ENCODE measurements around the gene DUS3L.

The DUS3L gene, protein sequence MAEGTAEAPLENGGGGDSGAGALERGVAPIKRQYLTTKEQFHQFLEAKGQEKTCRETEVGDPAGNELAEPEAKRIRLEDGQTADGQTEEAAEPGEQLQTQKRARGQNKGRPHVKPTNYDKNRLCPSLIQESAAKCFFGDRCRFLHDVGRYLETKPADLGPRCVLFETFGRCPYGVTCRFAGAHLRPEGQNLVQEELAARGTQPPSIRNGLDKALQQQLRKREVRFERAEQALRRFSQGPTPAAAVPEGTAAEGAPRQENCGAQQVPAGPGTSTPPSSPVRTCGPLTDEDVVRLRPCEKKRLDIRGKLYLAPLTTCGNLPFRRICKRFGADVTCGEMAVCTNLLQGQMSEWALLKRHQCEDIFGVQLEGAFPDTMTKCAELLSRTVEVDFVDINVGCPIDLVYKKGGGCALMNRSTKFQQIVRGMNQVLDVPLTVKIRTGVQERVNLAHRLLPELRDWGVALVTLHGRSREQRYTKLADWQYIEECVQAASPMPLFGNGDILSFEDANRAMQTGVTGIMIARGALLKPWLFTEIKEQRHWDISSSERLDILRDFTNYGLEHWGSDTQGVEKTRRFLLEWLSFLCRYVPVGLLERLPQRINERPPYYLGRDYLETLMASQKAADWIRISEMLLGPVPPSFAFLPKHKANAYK

GRCh38 chr19:5790559-5791520 is at the start of gene DUS3L:
Gene DUS3L (minus strand): TSS chr19:5791163. CDS start chr19:5791141, 22 bp downstream.
- DNase-seq = peak; percentile 97

GRCh38 chr19:5839065-5840017 is 48.4 kb upstream of the DUS3L start, which contains the start of gene FUT6:
Gene FUT6 (minus strand): TSS chr19:5839702. CDS start chr19:5832567, 7,135 bp downstream.
- peak; percentile 22 for DNase-seq

DNA sequence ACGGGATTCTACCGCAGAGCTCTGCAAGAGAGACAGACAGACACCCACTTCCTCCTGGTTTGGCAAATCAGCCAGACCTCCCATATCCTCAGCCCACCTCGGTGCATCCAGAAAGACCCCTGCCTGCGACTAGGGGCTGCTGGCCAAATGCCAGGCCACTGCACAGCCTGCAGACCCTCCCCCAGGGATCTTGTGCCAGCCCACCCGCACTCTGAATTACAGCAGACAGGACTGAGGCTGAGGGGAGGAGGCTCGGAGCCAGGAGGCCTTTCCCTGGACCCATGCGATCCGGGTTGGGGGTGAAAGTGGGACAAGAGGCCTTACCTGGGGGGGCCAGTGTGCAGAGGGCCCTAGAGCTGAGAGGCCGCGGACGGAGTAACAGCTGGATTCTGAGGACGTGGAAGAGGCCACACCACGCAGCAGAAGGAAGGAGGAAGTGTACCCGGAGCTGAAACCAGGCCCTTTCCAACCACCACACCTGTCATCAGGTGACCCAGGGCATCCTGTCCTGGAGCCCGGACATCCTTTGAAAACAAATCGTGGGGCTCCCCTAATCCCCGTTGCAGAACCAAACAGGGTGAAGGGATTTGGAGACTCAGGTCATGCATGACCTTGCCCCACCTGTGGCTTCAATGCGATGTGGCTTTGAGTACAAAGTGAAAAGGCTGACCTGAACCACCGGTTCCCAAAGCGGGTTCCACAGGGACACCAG is 47.5 kb upstream of the DUS3L start:
- DNase-seq = no peak

GRCh38 chr19:5837761-5838352 is 46.9 kb upstream of the DUS3L start:
- no peak for DNase-seq

DNA sequence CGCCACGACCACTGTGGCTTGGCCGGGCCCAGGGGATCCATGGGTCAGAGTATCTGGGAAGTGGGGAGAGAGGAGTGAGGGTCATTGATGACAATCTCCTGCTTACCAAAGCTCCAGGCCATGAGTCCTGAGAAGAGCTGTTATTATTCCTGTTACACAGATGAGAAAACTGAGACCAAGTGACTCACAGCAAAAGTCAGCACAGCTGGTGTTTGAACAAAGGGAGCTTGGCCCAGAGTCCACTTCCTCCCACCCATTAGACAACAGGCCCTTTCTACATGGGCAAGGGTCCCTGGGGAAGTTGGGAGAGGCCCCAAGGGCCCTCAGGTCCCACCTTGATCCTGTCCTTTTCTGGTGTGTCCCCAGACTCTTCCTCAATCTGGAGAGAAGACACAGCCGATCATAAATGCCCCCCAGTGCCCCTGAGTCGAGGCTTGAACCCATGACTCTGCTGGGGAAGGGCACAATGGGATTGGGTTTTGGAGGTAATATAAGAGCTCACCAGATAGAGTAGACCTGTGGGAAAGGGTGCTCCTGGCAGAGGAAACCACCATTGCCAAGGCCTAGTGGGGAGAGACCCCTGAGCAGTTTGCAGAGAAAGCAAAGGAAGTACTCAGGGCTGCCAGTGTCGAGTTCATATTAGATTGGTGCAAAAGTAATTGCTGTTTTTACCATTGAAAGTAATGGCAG is 41.7 kb upstream of the DUS3L start:
- no peak for DNase-seq

DNA sequence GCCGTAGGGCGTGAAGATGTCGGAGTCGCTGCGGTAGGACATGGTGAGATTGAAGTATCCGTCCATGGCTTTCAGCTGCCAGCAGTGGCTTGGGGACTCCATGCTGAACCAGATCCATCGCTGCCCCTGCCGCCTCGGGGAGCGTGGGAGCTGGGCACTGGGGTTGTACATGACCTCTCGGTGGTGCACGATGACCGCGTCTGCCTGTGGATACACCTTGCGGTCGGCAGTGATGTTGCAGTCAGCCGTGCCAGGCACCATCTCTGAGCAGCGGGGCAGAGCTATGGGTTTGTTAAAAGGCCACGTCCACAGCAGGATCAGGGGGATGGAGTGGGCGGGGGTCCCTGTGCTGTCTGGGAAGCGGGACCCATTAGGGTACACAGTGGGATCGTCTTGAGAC is 41.1 kb upstream of the DUS3L start:
- no peak for DNase-seq

GRCh38 chr19:5831159-5831558 is 40.2 kb upstream of the DUS3L start:
- DNase-seq = no peak

GRCh38 chr19:5829567-5830310 is 38.8 kb upstream of the DUS3L start:
- DNase-seq = no peak

GRCh38 chr19:5828661-5829566 is 38.0 kb upstream of the DUS3L start:
- no peak for DNase-seq

GRCh38 chr19:5827891-5828660 is 37.1 kb upstream of the DUS3L start:
- peak; percentile 93 for DNase-seq

- DNase-seq = no peak
Observed at GRCh38 chr19:5827342-5827890, 36.5 kb upstream of the DUS3L start.

DNA sequence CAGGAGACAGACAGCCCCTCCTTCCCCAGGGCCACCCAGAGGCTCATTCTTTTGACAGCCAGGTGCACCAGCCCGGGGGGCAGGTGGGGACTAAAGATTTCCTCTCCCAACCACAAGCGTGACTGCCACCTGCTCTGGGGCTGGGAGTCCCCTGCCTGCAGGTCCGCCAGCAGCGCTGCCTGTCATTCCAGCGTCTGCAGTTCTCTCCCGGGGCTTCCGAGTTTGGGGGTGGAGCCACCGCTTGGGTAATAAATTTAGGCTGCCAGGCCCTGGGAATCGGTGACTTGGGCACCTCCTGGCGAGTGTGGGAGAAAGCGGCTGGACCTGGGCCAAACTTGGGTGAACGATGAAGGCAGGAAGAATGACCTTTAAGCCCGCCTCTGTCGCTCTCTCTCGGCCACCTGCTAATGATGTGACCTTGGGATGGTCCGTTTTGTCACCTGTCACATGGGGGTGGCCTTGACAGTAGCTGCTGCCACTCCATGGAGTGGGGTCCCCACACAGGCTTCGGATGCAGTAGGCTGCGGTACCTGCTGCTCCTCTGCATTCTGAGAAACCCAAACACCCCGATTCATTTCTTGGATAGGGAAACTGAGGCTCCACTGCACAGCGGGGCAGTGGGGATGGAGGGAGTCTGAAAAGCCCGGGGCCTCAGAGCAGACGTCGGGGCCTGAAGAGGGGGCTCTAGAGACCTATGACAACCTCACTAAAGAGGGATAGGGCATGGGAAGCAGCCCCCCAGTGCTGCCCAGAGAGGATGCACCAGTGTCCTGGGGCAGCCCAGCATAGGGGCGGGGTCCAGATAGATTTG is 35.8 kb upstream of the DUS3L start:
- peak; percentile 39 for DNase-seq

DNA sequence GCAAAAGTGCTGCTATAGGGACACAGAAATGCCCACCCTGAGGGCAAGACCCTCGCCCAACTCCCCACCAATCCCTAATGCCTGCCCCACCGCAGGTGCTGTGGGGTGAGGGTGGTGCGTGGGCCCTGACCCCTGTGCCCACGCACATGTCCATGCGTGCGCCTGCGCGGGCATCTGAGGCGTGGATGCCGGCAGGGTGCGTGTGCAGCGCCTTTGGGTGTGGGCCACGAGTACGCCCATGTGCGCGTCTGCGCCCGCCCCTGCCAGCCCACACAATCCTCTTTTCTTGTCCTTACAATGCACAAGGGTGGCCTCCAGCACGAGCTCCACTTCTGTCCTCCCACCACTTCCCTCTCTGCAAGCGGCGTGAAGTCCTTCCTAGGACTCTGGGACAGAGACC is 34.2 kb upstream of the DUS3L start:
- DNase-seq = no peak

GRCh38 chr19:5824751-5825150 is 33.8 kb upstream of the DUS3L start:
- DNase-seq = no peak

- DNase-seq = no peak
Observed at GRCh38 chr19:5823579-5824281, 32.8 kb upstream of the DUS3L start.
